Occipital lobe (tissue), 3 donors: ENCODE measurements around the gene VCP. TPM values are rescaled to one million over a fixed set of nuclear protein-coding genes. Genes with fewer than 3 reads are reported as not detected.
"Not testable (repeated sequence)": the region's sequence is repeated elsewhere in the genome, so short reads cannot be mapped to it uniquely, and the experiment has no call there.

Source experiments
- DNase-seq: peaks from one replicate; lab custom pipeline; 2025; lab: John Stamatoyannopoulos, UW
- small RNA-seq: library from RNA; depleted of rRNA; stranded (forward); fragments of <200 nt; gene quantifications from one replicate; pipeline ENCODE3, GENCODE V24; 2014
- total RNA-seq: library from RNA; depleted of rRNA; stranded (reverse); fragments of >200 nt; gene quantifications from one replicate; pipeline ENCODE4 v1.2.3, GENCODE V29; 2014

Gene VCP
- total RNA-seq, 1 donor from 2014 or later = 171 TPM

GRCh38 chr9:35023443-35023842 lies 49.0 kb downstream of the VCP start:
- DNase-seq = not testable (repeated sequence)

GRCh38 chr9:35014517-35014916 lies 57.9 kb downstream of the VCP start:
- DNase-seq = no peak

GRCh38 chr9:35010351-35010958 lies 62.0 kb downstream of the VCP start:
- no peak for DNase-seq

Small RNAs within 50 kb of the gene (small RNA-seq; reads per million reads assigned to genes)
- not detected for gene RN7SL338P

Other genes starting within 250 kb of the VCP start
- gene PHF24, start 114.3 kb downstream of the VCP start, total RNA-seq = 25.6 TPM
- 47.9 TPM for gene DNAJB5, start 82.9 kb downstream of the VCP start, total RNA-seq
- 31.7 TPM for gene FANCG, start 7.3 kb upstream of the VCP start, total RNA-seq
- 9.4 TPM for gene PIGO, start 24.0 kb upstream of the VCP start, total RNA-seq
- 48.7 TPM for gene STOML2, start 30.5 kb upstream of the VCP start, total RNA-seq
- 11.4 TPM for gene ATOSB, start 43.2 kb upstream of the VCP start, total RNA-seq
- gene UNC13B, start 89.4 kb upstream of the VCP start, total RNA-seq = 12.3 TPM